Thymus (tissue), 11 donors: ENCODE data around the gene TARDBP. TPM values are rescaled to one million over a fixed set of nuclear protein-coding genes. Genes with fewer than 3 reads are reported as not detected.
"Not testable (repeated sequence)": the region's sequence is repeated elsewhere in the genome, so short reads cannot be mapped to it uniquely, and the experiment has no call there.

Experiments
- DNase-seq, 9 donors: peaks; one replicate each; pipeline ENCODE4 v3.0.0-alpha.2; 2013; ENCODE audit warnings: low spot score in 9 of 9, low read depth in 6 of 9, missing footprints in 1 of 9
- H3K27ac ChIP-seq, 2 donors: one replicate each; pipeline ENCODE4 v1.5.1; 2013; ENCODE audit warnings: control low read depth in 1 of 2, low read depth in 1 of 2, low read length in 1 of 2, mild to moderate bottlenecking in 1 of 2, moderate library complexity in 1 of 2
- H3K27me3 ChIP-seq, 2 donors: one replicate each; pipeline ENCODE4 v1.5.1; 2013; ENCODE audit warnings: low read length in 1 of 2; ENCODE audit not compliant: control insufficient read depth in 2 of 2, insufficient read depth in 1 of 2
- H3K36me3 ChIP-seq, 2 donors: one replicate each; pipeline ENCODE4 v1.5.1; 2013; ENCODE audit warnings: low read length in 1 of 2, mild to moderate bottlenecking in 1 of 2, moderate library complexity in 1 of 2; ENCODE audit not compliant: control insufficient read depth in 2 of 2, insufficient read depth in 2 of 2
- H3K4me1 ChIP-seq, 2 donors: one replicate each; pipeline ENCODE4 v1.5.1; 2013; ENCODE audit warnings: low read length in 2 of 2; ENCODE audit not compliant: control insufficient read depth in 2 of 2, insufficient read depth in 2 of 2
- H3K4me3 ChIP-seq, 2 donors: one replicate each; pipeline ENCODE4 v1.5.1; 2013; ENCODE audit warnings: low read length in 2 of 2, control low read depth in 1 of 2, mild to moderate bottlenecking in 1 of 2
- H3K9me3 ChIP-seq, 2 donors: one replicate each; pipeline ENCODE4 v1.5.1; 2013; ENCODE audit warnings: low read length in 1 of 2, mild to moderate bottlenecking in 1 of 2; ENCODE audit not compliant: control insufficient read depth in 2 of 2, insufficient read depth in 1 of 2
- WGBS: extraction: QIAGEN DNeasy Blood & Tissue Kit; methylation state at CpG from one replicate; pipeline ENCODE4 v1.1.7; 2013; 5-methylcytosine and 5-hydroxymethylcytosine counted together
- polyA plus RNA-seq: library from polyadenylated mRNA; stranded (reverse); fragments of 200-250 nt; gene quantifications from one replicate; pipeline ENCODE4 v1.2.3, GENCODE V29; 2013
- total RNA-seq: library from RNA; stranded (reverse); fragments of 120-200 nt; gene quantifications from one replicate; pipeline ENCODE4 v1.2.4, GENCODE V29; 2013
- donor health status: healthy.

The TARDBP gene
- total and polyA plus RNA-seq, 2 donors, result 32.5 to 155 TPM

DNA sequence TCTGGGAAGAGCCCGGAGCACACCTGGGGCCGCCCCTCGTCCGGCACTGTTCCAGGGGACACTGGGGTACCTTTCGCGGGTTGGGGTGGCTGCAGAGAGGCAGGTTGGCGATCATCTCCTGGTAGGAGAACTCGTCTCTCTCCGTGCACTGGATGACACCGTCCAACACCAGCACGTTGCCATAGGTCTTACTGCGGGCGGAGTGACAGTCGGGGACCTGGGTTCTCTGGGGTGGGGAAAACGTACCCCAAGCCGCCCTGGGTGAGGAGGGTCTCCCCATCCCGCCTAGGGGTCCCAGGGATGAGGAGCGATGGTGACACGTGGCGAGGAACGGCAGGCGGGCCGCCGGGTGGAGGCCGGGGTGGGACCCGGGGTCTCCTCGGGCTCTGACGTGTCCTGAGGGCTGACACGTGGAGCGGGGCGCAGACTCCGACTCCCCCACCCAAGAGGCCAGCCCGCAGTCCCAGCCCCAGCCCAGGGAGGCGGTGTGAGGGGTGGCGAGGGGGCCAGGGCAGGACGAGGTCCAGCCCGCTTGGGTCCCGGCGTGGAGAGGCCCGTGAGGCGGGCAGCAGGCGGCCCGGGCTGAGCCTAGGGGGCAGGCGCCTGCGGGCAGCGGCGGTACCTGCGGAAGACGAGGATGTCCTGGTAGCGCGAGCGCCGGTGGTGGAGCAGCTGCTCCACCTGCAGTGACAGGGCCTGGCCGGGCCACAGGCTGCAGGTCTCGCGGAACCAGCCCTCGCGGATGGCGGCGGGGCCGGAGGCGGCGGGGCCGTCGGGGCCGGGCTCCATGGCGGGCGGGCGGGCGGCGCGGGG is 46.9 kb downstream of the TARDBP start:
- WGBS, result 5% methylated on average over 72 of the region's 72 CpGs
- Histone ChIP-seq H3K27me3 (no peaks in the 10 kb centered on the region), H3K9me3 (no peaks in the 10 kb centered on the region), H3K36me3 (peaks cover 16 to 17% of the 10 kb centered on the region in 2 donors), H3K27ac (peak overlapping the region in 1 of 2 donors; percentile 31), H3K4me3 (peak overlapping the region; percentile 64 to 76), H3K4me1 (peaks cover 11 to 25% of the 10 kb centered on the region in 2 donors)
- peak in 2 of 9 donors; percentile 9 to 26 for DNase-seq

DNA sequence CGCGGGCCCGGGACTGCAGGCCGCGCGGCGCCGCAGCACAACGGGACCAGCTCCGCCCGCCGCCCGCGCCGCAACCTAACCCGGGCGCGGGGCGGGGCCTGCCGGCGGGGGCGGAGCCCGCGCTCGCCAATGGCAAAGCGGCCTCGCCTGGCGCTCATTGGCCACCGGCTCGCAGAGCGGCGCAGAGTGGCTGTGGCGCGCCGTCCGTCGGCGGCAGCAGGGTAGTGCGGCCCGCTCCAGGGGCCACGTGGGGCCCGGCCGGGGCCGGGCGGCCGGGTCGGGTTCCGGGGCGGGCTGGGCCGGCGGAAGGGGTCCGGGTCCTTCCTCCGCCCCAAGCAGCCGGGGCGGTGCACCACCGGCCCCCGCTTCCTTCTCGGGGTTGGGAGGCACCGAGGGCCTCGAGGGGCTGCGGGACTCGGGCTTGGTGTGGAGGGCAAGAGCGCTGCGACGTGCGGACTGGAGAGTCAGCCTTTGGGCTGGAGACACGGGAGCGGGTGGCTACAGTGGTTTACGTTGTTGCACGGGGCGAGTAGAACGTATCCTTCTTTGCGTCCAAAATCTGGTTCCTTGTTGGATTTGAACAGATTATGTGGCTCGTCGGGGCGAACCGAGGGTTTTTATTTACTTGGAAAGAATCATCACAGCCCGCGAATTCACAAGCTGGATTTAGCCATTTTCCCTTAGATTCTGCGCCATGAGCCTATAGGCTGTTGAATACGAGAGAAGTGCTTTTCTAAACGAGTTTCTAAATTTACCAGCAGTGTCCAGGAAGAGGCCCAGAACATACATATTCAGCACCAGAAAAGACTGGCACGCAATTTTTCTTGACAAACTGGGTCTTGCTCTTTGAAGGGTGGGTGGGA is 47.7 kb downstream of the TARDBP start, which contains the start of gene SRM:
Gene SRM, minus strand, starts transcription at position 51 of the 863 bp plus-strand sequence. CDS start 75 bp downstream, outside the sequence.
- H3K27ac ChIP-seq, result peak within 1 kb of the TSS; percentile 20 to 46
- under 1% methylated on average over 83 of the region's 83 CpGs for WGBS
- peaks cover 16 to 19% of the 10 kb centered on the region in 2 donors for H3K36me3 ChIP-seq
- H3K9me3 ChIP-seq, result no peaks in the 10 kb centered on the region
- H3K27me3 ChIP-seq, result no peaks in the 10 kb centered on the region
- peak within 1 kb of the TSS; percentile 75 to 76 for H3K4me3 ChIP-seq
- peaks cover 11 to 25% of the 10 kb centered on the region in 2 donors for H3K4me1 ChIP-seq
- peak; percentile 54 to 92 (median 80) for DNase-seq

DNA sequence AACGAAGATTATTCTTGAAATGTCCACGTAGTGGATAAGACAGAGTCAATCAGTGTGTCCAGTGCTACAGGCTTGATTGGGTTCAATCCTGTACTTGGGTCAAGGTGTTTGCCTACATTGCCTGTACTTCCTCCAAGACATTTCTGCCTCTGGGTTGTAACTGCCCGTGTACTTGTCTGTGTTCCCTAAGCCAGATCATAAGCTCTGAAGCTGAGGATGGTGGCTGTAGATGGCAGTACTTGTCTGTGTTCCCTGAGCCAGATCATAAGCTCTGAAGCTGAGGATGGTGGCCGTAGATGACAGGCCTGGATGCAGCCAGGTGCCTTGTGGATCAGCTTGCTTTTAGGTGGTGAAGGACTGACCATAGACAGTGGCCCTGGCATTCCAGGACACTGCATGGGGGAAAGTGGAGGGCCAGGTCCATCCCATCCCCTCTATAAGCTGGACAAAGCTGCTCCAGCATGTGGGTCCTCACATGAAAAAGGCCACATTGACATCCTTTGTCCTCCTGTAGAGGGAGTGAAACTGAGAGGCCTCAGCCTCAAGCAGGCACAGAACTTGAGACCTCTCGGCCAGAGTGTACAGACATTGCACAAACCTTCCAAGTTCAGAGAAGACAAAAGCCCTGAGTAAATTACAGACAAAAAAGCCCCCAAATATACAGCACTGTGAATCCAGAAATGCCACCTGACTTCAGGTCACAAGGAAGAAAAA is 49.4 kb downstream of the TARDBP start:
- Histone ChIP-seq H3K27me3 (no peaks in the 10 kb centered on the region), H3K4me1 (peaks cover 11 to 25% of the 10 kb centered on the region in 2 donors), H3K4me3 (no peak overlapping the region), H3K9me3 (no peaks in the 10 kb centered on the region), H3K27ac (peak overlapping the region in 1 of 2 donors; percentile 42), H3K36me3 (peaks cover 16 to 22% of the 10 kb centered on the region in 2 donors)
- 93% methylated on average over 5 of the region's 5 CpGs for WGBS
- DNase-seq, result no peak

DNA sequence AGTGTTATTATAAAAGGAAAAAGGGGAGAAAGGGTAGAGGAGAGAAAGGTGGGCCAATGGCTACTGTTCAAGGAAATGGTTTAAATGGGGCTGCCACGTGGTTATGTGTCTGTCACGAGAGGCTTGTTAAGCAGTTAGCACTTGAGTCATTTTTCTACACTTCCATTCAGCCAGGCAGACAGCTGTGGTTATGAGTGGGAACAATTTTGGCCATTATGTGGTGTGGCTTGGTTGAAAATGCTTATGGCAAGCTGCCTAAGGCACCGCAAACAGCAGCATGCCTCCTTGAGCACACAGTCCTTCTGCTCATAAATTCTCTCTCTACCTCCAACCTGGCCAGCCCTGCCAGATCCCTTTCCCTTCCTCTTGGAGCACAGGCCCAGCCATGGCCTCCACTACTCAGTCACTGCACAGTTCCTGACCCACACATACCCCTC is 50.5 kb downstream of the TARDBP start:
- no peak overlapping the region for H3K27ac ChIP-seq
- WGBS, result 94% methylated on average over 3 of the region's 3 CpGs
- peaks cover 11 to 25% of the 10 kb centered on the region in 2 donors for H3K4me1 ChIP-seq
- no peaks in the 10 kb centered on the region for H3K27me3 ChIP-seq
- peaks cover 23 to 30% of the 10 kb centered on the region in 2 donors for H3K36me3 ChIP-seq
- DNase-seq, result no peak
- H3K9me3 ChIP-seq, result no peaks in the 10 kb centered on the region
- H3K4me3 ChIP-seq, result no peak overlapping the region

DNA sequence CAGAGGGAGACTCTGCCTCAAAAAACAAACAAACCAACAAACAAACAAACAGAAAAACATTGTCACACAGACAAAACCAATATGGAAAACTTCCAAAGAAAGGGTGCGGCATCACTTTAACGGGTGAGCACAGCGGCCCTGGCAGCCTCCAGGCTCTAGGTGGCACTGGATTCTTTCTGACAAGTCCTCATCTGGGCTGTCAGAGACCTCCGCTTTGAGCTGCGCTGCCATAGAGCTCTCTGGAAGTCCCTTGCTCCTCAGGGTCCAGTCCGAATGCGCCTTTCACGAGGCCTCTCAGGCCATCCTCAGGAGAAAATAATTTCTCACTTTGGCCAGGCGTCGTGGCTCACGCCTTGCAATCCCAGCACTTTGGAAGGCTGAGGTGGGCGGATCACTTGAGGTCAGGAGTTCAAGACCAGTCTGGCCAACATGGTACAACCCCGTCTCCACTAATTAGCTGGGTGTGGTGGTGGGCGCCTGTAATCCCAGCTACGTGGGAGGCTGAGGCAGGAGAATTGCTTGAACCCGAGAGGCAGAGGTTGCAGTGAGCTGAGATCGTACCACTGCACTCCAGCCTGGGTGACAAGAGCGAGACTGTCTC is 51.6 kb downstream of the TARDBP start:
- 97% methylated on average over 18 of the region's 18 CpGs for WGBS
- not testable (repeated sequence) for H3K27me3 ChIP-seq, H3K27ac ChIP-seq, DNase-seq, H3K4me3 ChIP-seq, H3K9me3 ChIP-seq
- Histone ChIP-seq H3K4me1 (peaks cover 5 to 19% of the 10 kb centered on the region in 2 donors), H3K36me3 (peaks cover 33 to 41% of the 10 kb centered on the region in 2 donors)

DNA sequence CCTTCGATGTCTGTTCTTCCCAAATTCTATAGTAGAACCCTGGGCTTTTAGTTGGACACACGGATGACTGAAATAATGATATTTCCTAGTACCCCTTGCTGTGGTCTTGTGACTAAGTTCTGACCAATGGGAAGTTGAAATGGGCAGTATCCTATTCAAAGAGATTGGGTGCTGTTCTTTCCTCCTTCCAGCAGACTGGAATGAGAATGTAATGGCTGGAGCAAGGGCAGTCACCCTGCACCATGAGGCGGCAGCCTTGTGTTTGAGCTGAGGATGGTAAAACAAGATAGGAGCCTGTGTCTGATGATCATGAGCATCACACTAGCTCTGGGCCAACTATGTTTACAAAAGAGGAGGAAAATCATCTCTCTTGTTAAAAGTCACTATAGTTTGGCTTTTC is 52.5 kb downstream of the TARDBP start:
- Histone ChIP-seq H3K27ac (no peak overlapping the region), H3K4me3 (no peak overlapping the region), H3K4me1 (peaks cover 0 to 23% of the 10 kb centered on the region in 2 donors), H3K9me3 (no peaks in the 10 kb centered on the region), H3K27me3 (no peaks in the 10 kb centered on the region), H3K36me3 (peaks cover 42 to 50% of the 10 kb centered on the region in 2 donors)
- DNase-seq, result no peak
- over 99% methylated on average over 3 of the region's 3 CpGs for WGBS

DNA sequence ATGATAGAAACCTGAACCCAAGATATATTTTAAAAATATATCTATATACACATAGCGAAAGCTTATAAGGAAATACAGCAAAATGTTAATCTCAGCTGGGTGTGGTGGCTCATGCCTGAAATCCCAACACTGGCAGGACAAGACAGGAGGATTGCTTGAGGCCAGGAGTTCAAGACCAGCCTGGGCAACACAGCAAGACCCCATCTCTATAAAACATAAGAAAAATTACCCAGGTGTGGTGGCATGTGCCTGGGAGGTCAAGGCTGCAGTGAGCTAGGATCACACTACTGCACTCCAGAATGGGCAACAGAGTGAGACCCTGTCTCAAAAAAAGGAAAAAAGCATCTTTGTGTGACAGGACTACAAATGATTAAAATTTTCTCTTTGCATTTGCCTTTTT is 53.3 kb downstream of the TARDBP start:
- Histone ChIP-seq H3K4me3 (no peak overlapping the region), H3K4me1 (peaks cover 0 to 19% of the 10 kb centered on the region in 2 donors), H3K27ac (no peak overlapping the region), H3K27me3 (no peaks in the 10 kb centered on the region), H3K36me3 (peaks cover 50 to 58% of the 10 kb centered on the region in 2 donors), H3K9me3 (no peaks in the 10 kb centered on the region)
- WGBS, result 99% methylated on average over 1 of the region's 1 CpG
- no peak for DNase-seq
